DND-41 (cell line): ENCODE measurements around the gene GPC5.

ENCODE experiments used
- ATAC-seq: fragments of 200-7000 bp; cut with Tn5 transposase; 3 replicates; pipeline ENCODE4 v1.9.1; 2021; ENCODE audit warnings: low read depth; ENCODE audit not compliant: insufficient read depth
- DNase-seq: peaks from one replicate; pipeline ENCODE4 v3.0.0-alpha.2; 2020
- H2AFZ ChIP-seq: 2 replicates; pipeline ENCODE4 v1.6.0; 2012; ENCODE audit warnings: low read depth, low read length
- H3K27ac ChIP-seq: 2 replicates; pipeline ENCODE4 v1.5.1; 2012; ENCODE audit warnings: low read length, inconsistent platforms
- H3K27me3 ChIP-seq: fragments of 200-600 bp; sonication (generic); 2 replicates; pipeline ENCODE4 v1.6.0; 2012; ENCODE audit warnings: low read length, mild to moderate bottlenecking, inconsistent platforms; ENCODE audit not compliant: insufficient read depth, poor library complexity
- H3K36me3 ChIP-seq: 2 replicates; pipeline ENCODE4 v1.5.1; 2012; ENCODE audit warnings: low read length, inconsistent platforms; ENCODE audit not compliant: insufficient read depth
- H3K4me1 ChIP-seq: 2 replicates; pipeline ENCODE4 v1.5.1; 2012; ENCODE audit warnings: mild to moderate bottlenecking, low read length; ENCODE audit not compliant: insufficient read depth
- H3K4me2 ChIP-seq: 2 replicates; pipeline ENCODE4 v1.6.0; 2012; ENCODE audit warnings: mild to moderate bottlenecking, moderate library complexity, low read length, inconsistent platforms; ENCODE audit not compliant: insufficient read depth
- H3K4me3 ChIP-seq, 2 experiments: fragments of 200-600 bp in 1 of 2; shearing (Covaris generic) in 1 of 2; 2 replicates each; pipeline ENCODE4 v1.5.1; 2012 to 2016; ENCODE audit warnings: inconsistent platforms in 2 of 2, low read length in 2 of 2, mild to moderate bottlenecking in 2 of 2, low read depth in 1 of 2, moderate library complexity in 1 of 2
- H3K79me2 ChIP-seq: 2 replicates; pipeline ENCODE4 v1.6.0; 2012; ENCODE audit warnings: low read length, inconsistent platforms; ENCODE audit not compliant: insufficient read depth
- H3K9ac ChIP-seq: 2 replicates; pipeline ENCODE4 v1.6.0; 2012; ENCODE audit warnings: low read depth, mild to moderate bottlenecking, inconsistent platforms, low read length, moderate library complexity
- H3K9me3 ChIP-seq: 2 replicates; pipeline ENCODE4 v1.5.1; 2012; ENCODE audit warnings: low read length, moderate library complexity, mild to moderate bottlenecking, inconsistent platforms; ENCODE audit not compliant: insufficient read depth, severe bottlenecking
- H4K20me1 ChIP-seq: 2 replicates; pipeline ENCODE4 v1.6.0; 2012; ENCODE audit warnings: low read length; ENCODE audit not compliant: insufficient read depth
- CTCF ChIP-seq: IDR thresholded peaks from 2 replicates; pipeline ENCODE4 v1.5.1; 2012; ENCODE audit warnings: borderline replicate concordance, low read length, moderate library complexity, mild to moderate bottlenecking; ENCODE audit not compliant: poor library complexity, severe bottlenecking; ENCODE audit errors: extremely low read depth
- EZH2 ChIP-seq: IDR thresholded peaks from 3 replicates; pipeline ENCODE4 v1.6.1; 2012; ENCODE audit warnings: borderline replicate concordance, low read depth, mild to moderate bottlenecking, moderate library complexity, low read length, inconsistent platforms; ENCODE audit not compliant: severe bottlenecking

The GPC5 gene

GRCh38 chr13:91648012-91648411 is 249.6 kb downstream of the GPC5 start:
- DNase-seq (no peak), ATAC-seq (no peak)
- no peak overlapping the region for H3K9ac ChIP-seq
- no peaks in the 10 kb centered on the region for H3K9me3 ChIP-seq
- no peak overlapping the region for H3K4me3 ChIP-seq
- no peaks in the 10 kb centered on the region for H3K27me3 ChIP-seq
- TF ChIP-seq CTCF (no peak), EZH2 (no peak)
- H3K79me2 ChIP-seq, result no peaks in the 10 kb centered on the region
- no peaks in the 10 kb centered on the region for H4K20me1 ChIP-seq
- no peak overlapping the region for H3K27ac ChIP-seq
- H3K4me1 ChIP-seq, result no peaks in the 10 kb centered on the region
- H2AFZ ChIP-seq, result no peak overlapping the region
- H3K4me2 ChIP-seq, result no peak overlapping the region
- H3K36me3 ChIP-seq, result no peaks in the 10 kb centered on the region

- H2AFZ ChIP-seq, result no peak overlapping the region
- H3K4me3 ChIP-seq, result no peak overlapping the region
- H3K9me3 ChIP-seq, result no peaks in the 10 kb centered on the region
- no peak overlapping the region for H3K27ac ChIP-seq
- H3K36me3 ChIP-seq, result no peaks in the 10 kb centered on the region
- no peak for TF ChIP-seq CTCF
- no peak overlapping the region for H3K9ac ChIP-seq
- DNase-seq, result no peak
- H3K4me1 ChIP-seq, result no peaks in the 10 kb centered on the region
- H3K79me2 ChIP-seq, result no peaks in the 10 kb centered on the region
- ATAC-seq, result no peak
- no peaks in the 10 kb centered on the region for H4K20me1 ChIP-seq
- no peaks in the 10 kb centered on the region for H3K27me3 ChIP-seq
- H3K4me2 ChIP-seq, result no peak overlapping the region
Measured at GRCh38 chr13:91649456-91649855, 251.0 kb downstream of the GPC5 start.

- no peak for DNase-seq
- Histone ChIP-seq H3K4me1 (no peaks in the 10 kb centered on the region), H3K27me3 (no peaks in the 10 kb centered on the region), H3K4me2 (no peak overlapping the region), H3K4me3 (no peak overlapping the region), H3K36me3 (no peaks in the 10 kb centered on the region), H3K79me2 (no peaks in the 10 kb centered on the region), H3K27ac (no peak overlapping the region), H3K9ac (no peak overlapping the region), H3K9me3 (no peaks in the 10 kb centered on the region), H2AFZ (no peak overlapping the region), H4K20me1 (no peaks in the 10 kb centered on the region)
- TF ChIP-seq EZH2 (no peak), CTCF (no peak)
- ATAC-seq, result no peak
Measured at GRCh38 chr13:91652404-91653301, 254.2 kb downstream of the GPC5 start.
